GM04503 (cell line): ENCODE measurements around the gene RTL5.
"Not testable (repeated sequence)": the region's sequence is repeated elsewhere in the genome, so short reads cannot be mapped to it uniquely, and the experiment has no call there.

Experiments
- DNase-seq: peaks from one replicate; pipeline ENCODE4 v3.0.0-alpha.2; 2012; ENCODE audit warnings: low read depth

RTL5 gene

DNA sequence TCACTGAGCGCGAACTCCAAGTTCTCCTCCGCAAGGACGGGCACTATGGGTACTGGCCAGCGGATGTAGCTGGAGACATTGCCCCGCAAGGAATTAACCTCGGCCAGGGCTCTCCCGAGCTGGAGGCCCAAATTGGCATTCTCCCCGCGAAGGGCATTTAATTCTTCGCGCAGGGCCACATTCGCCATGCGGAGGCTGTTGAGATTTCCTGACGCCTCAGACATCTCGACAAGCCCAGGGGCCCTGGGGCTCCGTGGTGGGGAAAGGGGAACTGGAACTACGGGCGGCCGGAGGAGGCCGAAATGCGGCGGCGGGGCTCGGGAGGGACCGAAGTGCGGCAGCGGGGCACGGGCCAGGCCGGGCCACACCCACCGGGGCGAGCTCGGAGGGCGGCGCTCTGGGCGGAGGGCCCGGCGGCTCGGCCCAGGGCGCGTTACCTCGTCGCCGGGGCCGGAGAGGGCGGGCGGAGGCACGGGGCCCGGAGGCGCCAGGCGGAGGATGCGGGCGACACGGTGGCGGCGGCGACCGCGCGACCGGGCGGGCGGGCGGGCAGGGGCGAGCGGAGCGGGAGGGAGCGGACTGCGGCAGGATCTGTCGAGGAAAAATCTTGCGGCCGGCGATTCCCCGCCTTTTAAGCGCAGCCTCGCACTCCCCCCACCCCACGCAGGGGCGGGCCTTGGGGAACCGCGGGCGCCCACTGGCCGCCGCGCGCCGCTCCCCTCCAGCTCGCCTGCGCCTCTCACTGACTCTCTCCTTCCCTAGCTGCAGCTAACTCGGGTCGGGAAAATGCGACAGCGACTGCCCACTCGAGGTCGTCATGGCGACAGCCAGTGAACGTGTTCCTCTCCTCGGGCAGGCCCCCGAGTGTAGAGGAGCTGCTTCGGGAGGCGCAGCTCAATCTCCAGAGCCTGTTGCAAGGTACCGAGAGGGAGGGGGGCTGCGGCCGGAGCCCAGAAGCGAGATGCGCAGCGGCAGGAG, at the start of gene RTL5:
Gene RTL5 (minus strand): TSS at position 599 of the 978 bp plus-strand sequence.
- DNase-seq = peak; percentile 57

DNA sequence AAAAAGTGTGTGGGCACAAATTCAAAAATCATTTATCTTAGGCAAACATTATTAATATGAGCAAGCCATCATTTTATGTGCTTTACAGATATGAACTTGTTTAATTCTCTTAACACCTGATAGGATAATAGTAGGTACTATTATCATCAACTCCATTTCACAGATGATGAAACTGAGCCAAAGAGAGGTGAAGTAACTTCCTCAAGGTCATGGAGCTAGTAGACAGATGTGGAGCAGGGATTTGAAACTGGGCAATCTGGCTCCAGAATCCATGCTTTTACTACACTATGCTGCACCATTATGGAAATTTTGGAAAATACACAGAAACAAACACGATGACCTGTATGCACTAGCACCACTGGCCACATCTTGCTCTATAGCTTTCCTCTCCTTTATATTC, 48.8 kb upstream of the RTL5 start:
- DNase-seq = no peak

DNA sequence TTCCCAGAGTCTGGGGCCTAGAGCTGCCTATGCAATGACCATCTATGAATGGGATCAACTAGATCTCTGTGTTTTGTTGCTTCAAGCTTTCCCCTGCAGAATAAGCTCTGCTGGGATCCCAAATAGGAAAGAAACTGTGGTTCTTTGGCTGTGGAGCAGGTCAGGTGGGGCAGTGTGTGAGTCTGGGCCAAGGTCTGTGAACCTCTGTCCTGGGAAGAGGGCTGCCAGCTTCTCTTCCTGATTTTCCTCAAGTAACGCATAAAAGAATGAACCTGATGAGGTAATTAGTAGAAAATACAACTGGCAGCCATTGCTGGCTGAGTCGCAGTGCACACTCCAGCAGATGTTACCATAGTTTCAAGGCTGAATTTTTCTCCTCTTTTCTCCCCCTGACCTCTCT, 45.3 kb upstream of the RTL5 start:
- DNase-seq = no peak

DNA sequence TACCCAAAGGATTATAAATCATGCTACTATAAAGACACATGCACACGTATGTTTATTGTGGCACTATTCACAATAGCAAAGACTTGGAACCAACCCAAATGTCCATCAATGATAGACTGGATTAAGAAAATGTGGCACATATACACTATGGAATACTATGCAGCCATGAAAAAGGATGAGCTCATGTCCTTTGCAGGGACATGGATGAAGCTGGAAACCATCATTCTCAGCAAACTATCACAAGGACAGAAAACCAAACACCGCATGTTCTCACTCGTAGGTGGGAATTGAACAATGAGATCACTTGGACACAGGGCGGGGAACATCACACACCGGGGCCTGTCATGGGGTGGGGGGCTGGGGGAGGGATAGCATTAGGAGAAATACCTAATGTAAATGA, 44.6 kb upstream of the RTL5 start:
- not testable (repeated sequence) for DNase-seq

DNA sequence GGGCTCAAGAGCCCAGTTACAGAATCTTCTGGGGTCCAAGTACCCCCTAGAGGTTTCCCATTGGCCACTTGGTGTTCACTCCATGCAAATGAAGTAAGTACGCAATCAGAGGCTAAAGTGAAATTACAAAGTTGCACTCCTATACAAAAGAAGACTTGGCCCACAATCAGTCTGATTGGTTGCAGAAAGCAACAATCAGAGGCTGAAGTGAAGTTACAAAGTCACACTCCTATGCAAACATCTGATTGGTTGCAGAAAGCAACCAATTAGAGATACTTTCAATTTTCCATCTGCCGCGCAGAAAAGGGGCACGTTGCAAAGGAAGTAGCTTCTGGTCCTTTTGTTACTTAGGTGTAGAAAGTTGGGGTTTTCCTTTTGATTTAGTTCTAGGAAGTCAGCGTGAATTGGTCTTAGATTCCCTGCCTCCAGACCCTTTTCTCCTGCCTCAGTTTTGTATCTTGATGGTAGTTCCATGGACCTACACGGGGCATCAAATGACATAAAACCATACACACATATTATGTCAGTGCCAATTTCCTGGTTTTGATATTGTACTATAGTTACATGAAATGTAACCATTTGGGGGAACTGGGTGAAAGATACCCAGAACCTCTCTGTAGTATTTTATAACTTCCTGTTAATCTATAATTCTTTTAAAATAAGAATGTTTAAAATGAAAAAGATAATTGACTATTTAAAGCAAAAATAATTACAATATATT, 37.5 kb upstream of the RTL5 start:
- peak; percentile 12 for DNase-seq

DNA sequence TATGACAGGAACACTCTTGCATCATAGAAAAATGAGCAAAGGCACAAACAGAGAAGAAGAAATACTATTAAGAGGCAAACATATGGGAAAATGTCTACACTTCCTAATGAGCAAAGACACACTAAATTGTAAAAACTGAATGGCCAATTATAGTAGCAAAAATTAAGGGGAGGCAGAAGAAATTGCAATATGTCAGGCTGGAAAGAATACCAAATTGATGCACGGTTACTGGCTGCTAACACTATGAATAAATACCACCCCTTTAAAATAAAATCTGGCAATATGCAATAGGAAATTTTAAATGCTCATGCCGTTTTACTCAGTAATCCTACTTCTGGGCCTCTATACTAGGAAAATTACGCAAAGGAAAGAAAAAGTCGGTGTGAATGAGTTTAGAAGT, 33.8 kb upstream of the RTL5 start:
- no peak for DNase-seq

DNA sequence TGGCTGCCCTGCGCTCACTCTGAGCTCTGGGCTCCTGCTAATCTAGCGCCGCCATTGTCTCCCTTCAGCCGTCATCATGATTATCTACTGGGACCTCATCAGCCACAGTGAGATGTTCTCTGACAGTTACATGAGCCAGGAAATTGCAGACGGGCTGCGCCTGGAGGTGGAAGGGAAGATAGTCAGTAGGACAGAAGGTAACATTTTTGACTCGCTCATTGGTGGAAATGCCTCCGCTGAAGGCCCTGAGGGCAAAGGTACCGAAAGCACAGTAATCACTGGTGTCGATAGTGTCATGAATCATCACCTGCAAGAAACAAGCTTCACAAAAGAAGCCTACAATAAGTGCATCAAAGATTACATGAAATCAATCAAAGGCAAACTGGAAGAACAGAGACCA, 28.1 kb upstream of the RTL5 start:
- DNase-seq = no peak

DNA sequence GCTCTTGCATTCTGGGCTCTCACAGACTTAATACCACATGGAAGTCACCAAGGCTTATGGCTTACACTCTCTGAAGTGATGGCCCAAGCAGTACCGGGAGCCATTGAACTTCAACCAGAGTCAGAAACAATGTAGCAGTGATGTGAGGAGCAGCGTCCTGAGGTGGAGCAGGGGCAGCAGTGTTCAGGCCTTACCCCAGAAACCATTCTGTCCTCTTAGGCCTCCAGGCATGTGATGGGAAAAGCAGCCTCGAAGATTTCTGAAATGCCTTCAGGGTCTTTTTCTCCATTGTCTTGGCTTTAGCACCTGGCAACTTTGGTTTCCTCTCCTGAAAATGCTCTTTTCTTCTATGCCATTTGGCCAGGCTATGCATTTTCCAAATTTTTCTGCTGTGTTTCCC, 27.1 kb upstream of the RTL5 start:
- no peak for DNase-seq

DNA sequence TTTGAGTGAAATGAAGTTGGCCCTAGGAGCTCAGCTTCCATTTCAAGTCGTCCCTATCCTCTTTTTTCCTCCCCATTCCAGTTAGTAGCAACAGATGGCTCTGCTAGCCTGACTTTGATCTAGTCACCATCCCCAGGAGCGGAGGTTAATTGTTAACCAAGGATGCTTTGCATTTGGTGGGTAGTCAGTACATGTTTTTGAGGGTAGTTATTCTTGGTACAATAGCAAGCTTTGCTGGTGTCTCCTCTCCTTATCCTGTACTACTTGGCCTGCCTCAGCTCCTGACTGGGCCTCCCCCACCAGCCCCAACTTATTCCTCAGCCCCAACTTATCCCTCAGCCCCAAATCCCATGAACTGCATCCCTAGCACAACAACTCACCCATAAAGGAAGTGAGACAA, 14.8 kb upstream of the RTL5 start:
- no peak for DNase-seq

DNA sequence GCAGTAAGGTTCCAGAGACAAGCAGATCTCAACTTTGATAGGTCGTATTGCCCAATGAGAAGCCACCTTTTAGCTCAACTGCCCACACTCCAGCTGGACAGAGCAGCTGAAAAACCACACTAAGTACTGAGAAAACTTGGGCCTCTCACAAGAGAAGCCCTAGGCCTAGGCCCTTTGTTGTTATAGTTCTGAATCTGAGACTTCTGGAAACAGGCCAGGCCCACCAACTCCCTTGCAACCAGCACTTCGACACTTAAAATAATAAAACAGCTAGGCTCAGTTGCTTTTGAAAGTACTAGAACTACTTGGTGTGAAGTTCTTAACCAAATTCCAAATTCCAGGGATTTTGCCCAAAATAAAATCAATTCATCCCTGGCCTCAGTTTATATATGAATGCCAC, 13.5 kb upstream of the RTL5 start:
- DNase-seq = no peak

DNA sequence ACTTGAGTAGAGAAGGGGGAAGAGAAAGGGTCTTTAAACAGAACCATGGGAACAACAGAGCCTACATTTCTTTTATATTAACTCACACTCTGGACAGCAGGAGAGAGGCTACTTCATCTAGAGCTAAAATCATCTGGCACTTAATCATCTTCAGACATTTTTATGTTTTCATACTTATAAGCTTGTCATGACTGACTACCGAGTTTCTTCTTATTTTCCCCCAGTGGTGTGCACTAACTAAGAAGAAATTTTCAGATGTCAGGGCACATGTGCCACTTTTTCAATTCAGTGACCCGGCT, 11.8 kb upstream of the RTL5 start:
- no peak for DNase-seq

DNA sequence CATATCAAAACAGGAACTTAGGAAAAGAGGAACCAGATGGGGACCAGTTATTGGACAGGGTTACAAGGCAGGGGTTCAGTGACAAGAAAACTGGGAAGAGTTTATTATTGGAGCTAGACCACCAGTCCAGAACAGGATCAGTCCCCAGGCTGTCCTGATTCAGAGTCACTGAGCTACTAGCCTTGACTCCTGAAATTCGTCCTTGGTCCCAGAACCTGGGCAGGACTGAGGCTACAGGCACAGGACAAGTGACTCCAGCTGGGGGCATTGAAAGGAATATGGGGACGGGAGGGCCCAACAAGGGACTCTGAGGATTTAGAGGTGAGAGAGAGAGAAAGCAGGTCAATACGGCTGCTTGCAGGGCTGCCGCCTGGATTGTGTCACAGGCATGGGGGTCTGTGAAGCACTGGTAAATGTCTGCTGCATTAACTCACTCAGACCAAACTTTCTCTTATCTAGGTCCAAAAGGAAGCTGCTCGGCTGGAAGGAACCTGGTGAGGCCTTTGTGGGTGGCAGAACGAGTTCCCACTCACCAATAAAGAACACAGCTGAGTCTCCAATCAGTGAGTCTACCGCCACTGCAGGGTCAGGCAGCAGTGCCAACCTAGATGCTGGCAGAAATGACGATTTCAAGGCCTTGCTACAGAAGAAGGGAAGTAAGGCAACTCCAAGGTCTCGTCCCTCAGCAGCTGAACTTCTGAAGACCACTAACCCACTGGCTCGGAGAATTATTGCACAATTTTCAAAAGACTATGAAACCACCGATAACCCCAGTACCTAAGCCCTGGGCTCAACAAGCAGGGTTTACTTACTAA, 11.3 kb upstream of the RTL5 start:
- no peak for DNase-seq

DNA sequence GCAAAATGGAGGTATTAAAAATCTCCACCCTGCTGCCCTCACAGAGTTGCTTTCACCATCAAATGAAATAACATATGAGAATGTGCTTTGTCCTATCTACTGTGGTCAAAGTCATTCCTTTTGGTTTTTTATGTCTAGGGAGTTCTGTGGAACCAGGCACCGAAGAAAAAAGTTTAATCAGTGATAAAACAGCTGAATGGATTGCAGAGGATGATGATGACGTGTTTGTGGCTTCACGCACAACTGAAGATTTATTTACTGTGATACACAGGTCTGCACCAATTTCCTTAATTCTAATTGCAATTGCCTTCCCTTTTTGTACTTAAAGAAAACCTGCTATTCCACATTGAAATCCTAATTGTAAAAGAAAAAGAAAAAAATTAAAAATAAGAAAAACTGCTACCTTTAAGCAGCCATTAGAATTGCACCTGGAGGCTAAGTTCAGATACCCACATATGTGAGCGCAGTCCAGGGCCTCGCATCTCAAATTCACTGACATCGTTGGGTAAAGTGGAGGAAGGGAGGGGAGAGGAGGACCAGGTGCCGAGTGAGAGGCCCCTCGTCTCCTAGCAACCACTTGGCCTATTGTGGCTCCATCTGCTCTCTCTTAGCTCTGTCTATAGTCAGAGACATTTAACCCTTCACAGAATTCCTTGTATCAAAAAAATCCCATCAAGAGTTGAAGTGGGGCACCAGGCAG, 10.5 kb upstream of the RTL5 start:
- DNase-seq = no peak

DNA sequence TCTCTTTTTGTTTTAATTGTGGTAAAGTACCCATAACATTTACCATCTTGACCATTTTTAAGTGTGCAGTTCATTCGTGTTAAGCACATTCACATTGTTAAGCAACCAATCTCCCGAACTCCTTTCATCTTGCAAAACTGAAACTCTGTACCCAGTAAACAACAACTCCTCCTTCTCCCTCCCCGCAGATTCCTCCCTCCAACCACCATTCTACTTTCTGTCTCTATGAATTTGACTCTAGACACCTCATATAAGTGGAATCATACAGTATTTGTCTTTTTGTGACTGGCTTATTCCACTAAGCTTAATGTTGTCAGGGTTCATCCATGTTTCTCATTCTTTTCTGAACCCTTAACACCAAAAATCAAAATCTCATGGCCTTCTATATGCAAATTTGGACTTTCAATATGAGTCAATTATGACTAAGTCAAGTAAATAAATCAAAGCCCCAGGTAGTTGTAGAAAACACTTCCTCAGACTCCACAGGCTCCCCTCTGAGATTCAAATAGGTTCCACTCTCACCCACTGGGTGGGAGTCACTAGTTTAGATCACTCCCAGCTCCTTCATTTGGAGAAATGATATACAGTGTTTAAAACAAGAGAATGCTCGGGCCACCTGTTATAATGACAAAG, 9.8 kb upstream of the RTL5 start:
- no peak for DNase-seq

DNA sequence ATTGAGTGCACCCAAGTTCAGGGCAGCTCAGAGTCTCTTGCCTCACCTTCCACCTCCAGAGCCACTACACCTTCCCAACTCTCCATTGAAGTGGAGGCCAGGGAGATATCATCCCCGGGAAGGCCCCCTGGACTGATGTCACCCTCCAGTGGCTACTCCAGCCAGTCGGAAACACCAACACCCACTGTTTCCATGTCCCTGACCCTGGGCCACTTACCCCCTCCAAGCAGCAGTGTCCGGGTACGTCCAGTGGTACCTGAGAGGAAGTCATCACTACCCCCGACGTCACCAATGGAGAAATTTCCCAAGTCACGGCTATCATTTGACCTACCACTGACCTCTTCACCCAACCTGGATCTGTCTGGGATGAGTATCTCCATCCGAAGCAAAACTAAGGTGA, 7.8 kb upstream of the RTL5 start:
- no peak for DNase-seq

DNA sequence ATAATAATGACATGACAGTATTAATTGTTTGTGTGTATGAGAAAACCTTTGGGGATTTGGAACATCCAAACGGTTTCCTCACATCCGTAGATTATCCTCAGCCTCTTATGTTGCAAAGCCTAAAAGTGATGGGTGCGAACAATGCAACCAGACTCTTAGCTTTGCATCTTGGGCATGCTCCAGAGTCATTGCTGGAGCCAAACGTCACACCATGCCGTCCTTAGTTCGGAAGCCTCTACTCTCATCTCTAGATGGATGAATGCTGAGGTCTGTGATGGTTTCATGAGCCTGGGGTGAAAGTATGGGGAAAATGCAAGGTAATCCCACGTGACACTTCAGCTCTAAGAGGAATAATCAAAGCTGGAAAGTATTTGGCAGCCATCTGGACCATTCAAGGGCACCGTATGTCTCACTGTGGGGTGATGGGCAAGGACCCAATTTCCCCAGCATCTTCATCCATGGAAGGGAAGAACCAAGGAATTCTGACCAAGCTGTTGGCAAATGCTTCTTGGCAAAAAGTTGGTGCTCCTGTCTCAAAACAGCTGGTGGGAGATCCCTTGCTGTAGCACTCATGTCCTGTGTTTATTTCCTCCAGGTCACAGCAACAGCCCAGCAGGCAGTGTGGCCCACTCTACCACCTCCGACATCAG, 6.3 kb upstream of the RTL5 start:
- DNase-seq = no peak

DNA sequence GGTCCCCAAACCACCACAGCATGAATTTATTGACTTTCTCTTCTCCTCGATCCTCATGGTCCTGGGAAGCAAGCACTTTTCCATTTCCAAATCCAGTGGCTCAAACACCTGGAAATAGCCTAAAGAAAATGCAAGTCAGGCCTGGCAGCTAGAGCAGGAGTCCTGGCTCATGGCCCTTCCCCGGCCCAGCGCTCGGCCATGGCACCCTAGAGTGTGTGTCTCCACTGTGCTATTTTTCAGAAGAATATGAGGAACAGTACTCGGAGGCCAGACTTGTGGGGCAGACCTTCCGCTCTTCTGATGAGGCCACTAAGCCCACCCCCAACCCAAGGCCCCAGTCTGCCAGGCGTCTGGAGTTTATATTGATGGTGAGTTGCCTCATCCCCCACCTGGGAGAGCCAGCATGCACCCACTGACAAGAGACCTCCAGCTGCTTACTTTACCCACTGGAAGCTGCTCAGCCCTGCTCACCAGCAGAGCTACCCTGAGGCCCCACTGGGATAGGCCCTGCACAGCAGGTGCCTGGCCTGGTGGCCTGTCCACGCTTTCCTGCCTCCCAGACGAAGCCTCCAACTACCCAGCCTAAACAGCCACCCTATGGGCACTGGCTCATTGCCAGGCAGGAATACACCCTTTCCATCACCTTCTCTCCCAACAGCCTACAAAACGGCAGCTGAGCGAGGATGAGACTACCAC, 2.3 kb upstream of the RTL5 start:
- no peak for DNase-seq

DNA sequence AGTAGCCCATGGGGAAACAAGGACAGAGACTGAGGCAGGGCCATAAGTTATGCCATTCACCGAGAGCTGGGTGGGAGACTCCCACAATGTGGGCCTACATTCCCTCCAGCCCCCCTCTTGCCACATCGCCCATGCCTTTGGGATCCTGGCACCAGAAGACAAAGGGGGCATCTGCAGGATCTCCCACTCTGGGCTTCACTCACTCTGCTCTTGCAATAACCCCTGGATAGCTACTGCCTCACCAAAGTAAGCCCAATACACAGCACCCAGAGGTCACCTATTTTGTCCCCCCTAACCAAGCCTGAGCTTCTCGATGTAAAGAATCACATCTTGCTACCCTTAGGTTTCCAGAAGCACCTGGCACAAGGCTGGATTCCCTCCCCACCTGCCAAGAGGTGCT, 741 bp upstream of the RTL5 start:
- no peak for DNase-seq

DNA sequence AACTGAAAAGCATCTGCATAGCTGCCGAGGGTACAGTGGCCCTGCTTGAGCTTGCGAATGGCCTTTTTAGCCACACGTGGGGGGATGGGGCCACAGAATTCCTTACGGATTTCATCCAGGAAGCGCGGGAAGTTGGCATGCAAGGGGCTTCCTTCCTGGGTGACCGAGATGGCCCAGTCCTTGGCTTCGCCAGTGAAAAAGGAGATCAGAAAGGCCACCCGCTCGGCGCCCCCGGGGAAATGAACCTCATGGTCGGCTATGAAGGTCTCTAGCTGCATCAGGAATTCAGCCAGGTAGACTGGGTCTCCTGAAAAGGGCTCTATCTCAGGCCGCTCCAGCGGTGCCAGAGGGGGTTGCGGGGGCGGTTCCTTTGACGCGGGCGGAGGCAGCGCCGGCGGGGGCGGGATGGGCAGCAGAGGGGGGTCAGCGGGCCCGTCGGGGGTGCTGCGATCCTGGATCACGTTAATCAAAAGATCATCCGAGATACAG, 909 bp downstream of the RTL5 start:
- DNase-seq = no peak

DNA sequence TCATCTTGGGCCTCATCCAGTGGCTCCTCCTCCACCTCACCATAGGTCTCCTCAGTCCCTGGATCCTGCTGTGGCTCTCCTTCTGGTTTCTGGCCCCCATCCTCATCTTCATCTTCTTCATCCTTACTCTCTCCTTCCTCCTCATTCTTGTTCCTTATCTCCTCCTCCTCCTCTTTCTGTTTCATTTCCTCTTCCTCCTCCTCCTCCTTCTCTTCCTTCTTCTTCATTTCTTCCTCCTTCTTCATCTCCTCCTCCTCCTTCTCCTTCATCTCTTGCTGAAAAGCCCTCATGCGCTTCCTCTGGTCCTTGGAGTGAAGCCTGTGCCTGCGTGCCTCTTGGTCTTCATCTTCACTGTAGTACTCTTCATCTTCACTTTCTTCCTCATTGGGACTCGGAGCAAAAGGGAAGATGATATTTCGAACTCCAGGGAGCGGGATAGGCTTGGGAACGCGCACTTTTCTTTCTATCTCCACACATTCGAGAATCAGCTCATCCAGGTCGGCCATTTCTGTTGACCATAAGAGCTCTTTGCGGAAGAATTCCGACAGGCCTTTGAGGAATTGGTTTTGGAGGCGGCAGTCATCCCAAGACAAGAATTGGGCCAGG, 1.5 kb downstream of the RTL5 start:
- DNase-seq = no peak
